HuH-7.5 (cell line): ENCODE results near the gene MARCKS.

Source experiments
- DNase-seq: peaks from one replicate; pipeline ENCODE4 v3.0.0; 2011; ENCODE audit warnings: low spot score

MARCKS gene

DNA sequence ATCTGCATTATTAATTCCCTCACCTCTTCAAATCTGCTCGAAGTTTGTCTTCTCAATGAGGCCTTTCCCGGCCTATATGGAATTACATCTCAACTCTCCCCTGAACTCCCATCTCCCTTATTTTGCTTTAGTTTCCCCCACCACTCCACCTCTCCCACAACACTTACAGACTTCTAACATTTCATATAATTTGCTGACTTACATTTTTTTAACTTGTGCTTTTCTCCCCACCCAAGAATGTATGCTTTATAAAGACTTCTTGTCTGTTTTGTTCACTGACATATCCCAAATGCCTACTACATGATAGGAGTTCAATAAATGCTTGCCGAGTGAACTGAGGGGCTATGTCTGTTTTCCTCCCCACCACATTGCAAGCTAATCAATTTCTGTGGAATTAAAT lies 3.9 kb upstream of the MARCKS start:
- DNase-seq = no peak

DNA sequence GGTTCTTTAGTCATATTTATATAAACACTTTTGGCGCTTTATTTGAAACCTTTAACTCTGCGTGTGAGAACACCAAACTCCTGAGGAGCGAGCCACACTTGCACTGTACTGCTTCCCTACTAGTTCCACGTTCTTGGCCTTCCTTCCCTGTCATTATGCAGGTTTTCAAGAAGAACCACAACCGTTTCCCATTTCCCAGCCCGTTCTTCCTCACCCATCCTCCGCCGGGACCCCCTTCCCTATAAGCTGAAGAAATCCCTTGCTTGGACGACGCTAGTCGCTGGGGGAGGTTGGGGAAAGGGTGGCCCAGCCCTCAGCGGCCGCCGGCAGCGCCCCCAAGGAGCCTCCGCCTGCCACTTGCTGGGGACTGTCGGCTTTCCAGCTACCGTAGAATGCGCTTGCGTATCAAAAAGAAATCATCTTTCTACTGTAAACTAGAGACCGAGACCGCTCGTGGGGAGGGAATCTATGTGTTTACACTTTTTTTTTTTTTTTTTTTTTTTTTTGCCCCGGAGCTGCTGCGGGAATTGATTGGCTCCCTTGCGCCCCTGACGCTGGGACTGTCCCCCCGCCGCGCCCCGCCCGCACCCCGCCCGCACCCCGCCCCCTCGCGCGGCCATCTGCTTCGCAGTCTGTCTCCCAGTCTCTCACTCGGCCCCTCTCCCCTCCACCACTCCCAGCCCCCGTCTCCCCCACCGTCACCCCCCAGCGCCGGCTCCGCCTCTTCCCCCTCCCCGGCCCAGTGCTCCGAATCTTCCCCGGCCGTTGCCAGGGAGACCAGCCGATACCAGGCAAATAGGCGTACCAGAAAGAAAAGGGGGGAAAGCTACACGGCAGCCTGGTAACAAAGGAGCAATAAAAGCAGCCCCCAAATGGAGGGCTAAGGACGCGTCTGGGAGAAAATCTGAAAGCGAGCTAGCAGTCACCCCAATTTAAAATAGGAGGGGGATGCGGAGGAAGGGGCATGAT lies 2.3 kb upstream of the MARCKS start:
- DNase-seq = peak; percentile 73

DNA sequence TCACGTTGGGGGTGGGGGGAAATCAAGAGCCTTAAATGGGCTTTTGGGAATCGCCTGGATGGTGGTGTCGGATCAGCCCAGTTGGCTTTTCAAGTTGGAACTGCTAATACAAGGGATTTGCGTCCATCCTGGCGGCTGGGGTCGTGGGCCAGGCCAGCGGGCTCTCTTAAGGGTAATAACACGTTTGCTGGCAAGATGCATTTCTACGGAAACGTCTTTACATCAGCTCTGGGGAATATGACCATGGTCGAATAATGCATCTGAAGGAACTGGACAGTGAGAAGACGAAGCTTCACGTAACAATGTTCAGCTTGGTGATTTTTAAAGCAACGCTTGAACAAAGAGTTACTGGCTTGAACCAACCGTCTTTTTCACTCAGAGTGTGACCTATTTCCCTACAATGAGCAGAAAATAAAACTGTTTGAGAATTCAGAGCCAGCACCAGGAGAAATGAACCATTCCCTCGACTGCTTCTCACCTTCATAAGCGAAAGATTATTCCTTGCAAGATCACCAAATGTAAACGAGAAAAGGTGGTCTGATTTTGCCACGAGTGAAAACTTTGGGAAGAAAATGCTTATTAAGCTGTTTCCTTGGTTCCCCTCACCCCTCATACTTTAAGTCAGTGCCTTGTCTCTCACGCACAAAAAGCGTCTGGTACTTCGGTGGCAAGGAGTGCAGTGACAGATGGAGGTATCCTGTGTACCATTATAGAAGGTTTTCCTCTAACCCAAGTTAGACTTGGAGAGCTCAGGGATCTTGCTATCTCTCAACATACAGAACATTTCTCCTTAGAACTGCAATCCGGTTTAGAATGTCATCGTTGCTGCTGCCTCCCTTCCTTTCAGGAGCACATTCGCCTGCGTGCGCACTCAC lies 1.4 kb upstream of the MARCKS start:
- DNase-seq = peak; percentile 58

DNA sequence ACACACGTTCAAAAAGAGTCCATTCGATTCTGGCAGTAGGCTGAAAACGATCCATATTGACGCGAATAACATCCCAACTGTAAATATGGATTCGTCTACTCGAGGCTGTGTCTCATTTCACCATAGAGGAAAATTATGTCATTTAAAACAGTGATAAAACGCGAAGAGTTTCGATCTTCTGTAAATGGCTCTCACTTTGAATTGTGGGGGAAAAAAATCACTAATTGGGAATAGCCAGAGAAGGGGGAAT lies 845 bp upstream of the MARCKS start:
- DNase-seq = peak; percentile 14

DNA sequence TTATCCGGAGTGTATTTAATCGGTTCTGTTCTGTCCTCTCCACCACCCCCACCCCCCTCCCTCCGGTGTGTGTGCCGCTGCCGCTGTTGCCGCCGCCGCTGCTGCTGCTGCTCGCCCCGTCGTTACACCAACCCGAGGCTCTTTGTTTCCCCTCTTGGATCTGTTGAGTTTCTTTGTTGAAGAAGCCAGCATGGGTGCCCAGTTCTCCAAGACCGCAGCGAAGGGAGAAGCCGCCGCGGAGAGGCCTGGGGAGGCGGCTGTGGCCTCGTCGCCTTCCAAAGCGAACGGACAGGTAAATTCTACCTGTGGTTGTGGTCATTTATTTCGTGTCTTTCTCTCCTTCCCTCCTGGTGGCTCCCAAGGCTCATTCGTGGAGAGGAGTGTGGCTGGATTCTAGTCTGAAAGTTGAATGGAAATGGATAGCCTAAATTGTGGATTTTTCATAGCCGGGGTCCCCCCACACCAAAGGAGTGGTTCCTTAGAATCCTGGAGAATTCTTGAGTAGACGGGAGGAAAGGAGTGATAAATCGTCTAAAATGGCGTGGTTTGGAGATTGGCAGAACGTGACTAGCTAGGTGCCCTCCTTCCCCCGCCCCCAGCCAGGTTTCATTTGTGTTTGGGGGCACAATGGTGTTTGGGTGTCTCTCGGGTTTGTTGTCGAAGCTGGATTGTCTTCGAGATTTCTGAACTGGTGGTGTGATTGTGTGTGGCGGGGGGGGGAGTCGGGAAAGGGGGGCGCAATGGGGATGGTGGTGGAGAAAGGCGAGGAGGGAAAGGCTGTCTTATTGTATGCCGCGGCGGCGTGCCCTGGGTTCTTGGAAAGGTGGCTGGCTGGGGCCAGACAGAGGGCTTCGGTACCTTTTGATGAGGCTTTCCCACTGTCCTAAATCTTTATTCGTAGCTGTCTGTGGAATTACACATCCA lies 673 bp downstream of the MARCKS start:
- peak; percentile 59 for DNase-seq

DNA sequence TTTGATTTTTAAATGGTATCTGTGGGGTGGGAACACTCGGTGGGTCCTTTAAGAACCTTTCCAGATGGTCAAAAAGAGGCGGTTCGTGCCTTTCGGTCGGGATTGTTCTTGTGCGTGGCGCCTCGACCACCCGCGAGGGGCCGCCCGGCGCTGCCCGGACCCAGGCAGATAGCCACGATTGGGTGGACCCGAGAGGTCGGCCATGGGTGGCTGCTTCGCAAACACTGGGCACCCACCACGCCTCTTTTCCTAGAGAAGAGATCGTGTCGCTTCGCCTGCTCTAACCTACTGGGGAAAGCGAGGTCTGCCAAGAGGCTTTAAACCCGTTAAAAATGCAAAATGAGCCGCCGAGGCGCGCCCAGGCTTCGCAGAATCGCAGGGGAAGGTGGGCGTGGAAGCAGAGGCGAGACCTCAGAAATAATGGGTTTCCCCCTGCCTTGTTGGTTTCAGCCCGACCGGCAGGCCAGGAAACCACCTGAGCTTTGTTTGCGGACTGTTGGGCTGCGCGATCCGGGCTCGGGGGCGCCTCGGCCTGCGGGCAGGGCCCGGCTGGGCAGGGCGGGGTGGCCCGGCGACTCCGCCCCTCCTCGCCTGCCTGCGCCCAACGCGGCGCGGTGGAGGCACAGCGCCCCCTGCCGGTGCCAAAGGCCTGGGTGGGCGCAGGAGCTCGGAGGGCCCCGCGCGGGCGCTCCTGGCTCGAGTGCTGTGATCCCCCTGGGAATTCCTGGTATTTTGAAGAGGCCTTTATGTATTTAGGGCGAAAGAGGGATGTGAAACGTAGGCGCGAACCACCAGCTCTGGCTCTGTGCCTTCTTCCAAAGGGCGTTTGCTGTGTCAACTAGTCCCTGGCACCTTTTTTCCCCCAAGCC lies 1.6 kb downstream of the MARCKS start:
- DNase-seq = peak; percentile 99

DNA sequence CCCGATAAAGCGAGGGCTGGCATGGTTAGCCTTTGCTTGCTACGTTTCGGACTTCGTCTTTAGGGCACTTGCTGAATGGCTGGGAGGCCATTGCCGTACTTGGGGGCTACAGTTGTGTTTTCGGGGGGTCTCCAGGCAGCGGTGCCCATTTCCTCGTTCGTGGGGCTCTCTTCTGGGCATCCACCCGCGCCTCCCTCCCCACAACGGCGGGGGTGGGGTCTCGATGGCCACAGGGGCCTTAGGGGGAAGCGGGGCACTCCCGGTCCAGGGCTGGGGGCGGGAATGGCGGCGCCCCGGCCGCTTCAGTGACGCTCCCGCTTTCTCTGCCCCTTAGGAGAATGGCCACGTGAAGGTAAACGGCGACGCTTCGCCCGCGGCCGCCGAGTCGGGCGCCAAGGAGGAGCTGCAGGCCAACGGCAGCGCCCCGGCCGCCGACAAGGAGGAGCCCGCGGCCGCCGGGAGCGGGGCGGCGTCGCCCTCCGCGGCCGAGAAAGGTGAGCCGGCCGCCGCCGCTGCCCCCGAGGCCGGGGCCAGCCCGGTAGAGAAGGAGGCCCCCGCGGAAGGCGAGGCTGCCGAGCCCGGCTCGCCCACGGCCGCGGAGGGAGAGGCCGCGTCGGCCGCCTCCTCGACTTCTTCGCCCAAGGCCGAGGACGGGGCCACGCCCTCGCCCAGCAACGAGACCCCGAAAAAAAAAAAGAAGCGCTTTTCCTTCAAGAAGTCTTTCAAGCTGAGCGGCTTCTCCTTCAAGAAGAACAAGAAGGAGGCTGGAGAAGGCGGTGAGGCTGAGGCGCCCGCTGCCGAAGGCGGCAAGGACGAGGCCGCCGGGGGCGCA lies 2.4 kb downstream of the MARCKS start:
- peak; percentile 35 for DNase-seq

DNA sequence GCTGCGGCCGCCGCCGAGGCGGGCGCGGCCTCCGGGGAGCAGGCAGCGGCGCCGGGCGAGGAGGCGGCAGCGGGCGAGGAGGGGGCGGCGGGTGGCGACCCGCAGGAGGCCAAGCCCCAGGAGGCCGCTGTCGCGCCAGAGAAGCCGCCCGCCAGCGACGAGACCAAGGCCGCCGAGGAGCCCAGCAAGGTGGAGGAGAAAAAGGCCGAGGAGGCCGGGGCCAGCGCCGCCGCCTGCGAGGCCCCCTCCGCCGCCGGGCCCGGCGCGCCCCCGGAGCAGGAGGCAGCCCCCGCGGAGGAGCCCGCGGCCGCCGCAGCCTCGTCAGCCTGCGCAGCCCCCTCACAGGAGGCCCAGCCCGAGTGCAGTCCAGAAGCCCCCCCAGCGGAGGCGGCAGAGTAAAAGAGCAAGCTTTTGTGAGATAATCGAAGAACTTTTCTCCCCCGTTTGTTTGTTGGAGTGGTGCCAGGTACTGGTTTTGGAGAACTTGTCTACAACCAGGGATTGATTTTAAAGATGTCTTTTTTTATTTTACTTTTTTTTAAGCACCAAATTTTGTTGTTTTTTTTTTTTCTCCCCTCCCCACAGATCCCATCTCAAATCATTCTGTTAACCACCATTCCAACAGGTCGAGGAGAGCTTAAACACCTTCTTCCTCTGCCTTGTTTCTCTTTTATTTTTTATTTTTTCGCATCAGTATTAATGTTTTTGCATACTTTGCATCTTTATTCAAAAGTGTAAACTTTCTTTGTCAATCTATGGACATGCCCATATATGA lies 3.2 kb downstream of the MARCKS start:
- no peak for DNase-seq

DNA sequence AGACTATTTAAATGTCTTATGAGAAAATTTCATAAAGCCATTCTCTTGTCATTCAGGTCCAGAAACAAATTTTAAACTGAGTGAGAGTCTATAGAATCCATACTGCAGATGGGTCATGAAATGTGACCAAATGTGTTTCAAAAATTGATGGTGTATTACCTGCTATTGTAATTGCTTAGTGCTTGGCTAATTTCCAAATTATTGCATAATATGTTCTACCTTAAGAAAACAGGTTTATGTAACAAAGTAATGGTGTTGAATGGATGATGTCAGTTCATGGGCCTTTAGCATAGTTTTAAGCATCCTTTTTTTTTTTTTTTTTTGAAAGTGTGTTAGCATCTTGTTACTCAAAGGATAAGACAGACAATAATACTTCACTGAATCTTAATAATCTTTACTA lies 5.0 kb downstream of the MARCKS start:
- DNase-seq = no peak

DNA sequence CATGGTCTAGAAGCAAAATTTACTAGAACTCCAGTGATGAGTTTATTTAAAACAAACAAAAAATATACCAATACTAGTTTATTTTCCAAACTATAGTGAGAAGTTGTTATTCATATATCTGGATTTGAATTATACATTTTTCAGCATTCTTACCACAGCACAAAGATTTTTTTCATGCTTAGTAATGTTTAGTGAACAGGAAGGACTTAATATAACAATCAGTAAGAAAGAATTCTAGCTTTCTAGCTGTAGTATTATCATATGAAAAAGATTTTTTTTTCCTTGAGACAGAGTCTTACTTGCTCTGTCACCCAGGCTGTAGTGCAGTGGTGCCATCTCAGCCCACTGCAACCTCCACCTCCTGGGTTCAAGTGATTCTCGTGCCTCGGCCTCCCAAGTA lies 13.8 kb downstream of the MARCKS start:
- DNase-seq = no peak

DNA sequence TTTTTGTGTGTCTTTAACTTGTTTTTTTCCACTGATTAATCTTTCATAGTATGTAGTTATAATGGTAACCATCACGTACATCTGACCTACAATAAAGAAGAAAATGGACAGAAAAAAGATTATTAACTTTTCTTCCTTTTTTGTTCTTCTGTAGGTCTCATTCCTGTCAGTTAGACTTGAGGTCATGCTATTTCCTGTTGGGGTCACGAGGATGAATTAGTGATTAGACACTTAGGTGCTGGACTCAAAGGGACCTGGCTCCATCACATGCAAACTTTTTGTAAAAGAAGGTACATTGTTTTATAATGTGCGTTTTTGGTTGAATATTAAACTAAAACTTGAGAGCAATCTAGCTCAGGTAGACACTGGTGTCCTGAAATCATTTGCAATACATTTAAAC lies 14.8 kb downstream of the MARCKS start:
- DNase-seq = no peak

DNA sequence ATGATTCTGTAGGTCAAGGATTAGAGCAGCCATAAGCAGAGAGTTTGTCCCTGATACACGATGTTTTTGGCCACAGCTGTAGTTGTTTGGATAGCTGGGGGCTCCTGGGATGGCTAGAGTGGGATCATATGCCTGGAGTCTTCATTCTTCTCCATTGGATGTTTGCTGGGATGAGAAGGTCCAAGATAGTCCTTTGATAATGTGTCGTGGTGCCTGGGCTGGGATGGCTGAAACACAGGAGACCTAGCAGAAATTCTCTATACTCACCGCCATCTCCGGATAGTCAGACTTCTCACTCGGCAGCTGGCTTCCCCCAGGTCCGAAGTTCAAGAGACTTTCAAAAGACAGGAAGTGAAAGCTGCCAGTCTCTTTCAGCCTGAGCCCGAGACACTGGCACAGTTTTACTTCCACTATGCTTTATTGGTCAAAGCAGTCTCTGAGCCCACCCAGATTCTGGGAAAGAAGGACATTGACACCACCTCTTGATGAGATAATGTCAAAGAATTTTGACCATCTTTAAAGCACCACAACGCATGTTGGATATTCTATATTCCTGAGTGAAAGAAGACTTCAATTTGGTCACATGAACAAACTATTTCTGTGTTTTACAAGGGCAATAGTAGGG lies 16.0 kb downstream of the MARCKS start:
- DNase-seq = no peak

DNA sequence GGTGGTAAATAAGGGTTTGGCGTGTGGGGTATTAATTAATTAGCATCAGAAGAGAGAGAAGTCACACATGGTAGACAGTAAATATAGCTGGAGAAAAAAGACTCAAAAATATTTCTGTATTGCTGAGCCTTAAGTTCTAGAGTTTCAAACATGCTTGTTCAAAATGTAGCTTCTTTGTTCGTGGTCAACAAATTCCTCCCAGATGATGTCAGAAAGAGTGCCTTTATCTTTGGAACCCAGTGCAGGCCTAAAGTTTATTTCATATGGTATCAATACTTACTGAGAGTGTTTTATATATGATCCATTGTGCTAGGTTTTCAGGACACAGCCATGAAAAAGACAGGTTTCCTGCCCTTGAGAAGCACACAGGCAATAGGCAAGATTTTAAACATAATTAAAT lies 18.3 kb downstream of the MARCKS start:
- DNase-seq = no peak

DNA sequence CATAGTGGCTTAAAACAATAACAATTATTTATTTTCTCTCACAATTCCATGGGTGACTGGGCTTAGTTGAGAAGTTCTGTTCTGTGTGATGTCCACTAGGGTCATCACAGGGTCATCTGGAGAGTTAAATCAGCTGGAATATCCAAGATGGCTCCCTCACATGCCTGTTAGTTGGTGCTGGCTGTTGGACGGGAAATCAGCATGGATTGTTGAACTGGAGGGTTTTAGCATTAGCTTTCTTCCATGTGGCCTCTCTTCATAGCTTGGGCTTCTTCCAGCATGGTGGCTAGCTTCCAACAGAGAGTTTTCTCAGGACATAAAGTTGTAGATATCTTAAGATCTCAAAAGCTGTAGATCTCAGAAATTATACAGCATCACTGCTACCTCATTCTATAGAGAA lies 19.6 kb downstream of the MARCKS start:
- no peak for DNase-seq

DNA sequence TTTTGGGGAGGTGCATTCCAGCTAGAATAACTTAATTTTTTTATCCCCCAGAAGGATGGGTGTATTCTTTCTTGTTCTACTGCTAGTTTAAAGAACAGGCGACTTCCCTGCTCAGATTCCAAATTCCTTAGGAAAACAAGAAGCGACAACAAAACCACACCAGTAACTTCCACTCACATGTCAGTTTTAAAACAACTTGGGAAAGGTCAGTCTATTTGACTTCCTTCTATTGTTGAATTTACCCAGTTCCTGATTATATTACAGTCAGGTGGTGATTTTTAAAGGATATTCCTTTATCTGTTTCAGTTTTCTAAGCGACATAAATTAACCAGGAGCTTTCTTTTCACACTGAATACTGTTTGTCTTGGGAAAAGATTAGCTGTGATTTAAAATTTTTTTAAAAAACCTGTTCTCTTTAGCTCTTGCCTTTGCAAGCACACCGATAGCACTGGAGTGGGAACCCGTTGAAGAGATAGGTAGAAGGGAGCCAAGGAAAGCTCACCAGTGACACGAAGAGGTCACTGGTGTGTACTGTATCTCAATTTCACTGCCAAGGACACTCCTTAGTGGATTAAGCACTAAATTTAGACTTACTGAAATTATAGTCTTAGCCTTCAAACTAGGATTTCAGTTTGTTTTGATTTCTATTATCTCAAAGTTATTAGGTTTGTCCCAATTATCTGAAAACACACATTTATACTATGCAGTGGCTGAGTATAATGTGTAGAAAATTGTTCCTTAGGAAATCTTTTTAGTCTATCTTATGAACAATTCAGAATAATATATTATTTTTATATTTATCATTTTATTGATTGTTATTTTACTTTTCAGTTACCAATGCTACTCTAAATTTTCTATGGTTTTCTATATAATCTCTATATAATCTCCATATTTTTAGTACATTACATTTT lies 22.3 kb downstream of the MARCKS start:
- DNase-seq = peak; percentile 42

DNA sequence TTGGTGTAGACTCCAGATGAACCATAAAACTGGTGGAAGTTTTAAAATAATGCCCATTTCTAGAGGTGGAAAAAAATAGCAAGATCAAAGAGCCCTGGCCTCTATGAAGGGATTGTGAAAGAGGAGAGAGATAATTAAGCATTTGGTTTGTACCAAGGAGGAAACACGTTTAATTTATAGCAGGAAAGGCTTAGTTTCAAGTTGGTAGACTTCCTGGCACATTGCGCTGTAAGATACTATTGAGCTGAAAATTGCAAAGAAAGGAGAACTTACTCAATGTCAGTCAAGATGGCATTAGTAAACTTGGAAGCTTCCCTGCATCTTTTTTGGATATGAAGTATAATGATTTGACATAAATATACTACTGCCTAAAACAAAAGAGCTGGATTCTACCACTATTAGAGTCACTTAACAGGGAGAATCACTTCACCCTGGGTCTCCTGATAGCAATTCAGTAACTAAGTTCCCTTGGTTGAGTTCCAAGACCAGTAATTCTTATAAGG lies 24.4 kb downstream of the MARCKS start:
- DNase-seq = no peak

DNA sequence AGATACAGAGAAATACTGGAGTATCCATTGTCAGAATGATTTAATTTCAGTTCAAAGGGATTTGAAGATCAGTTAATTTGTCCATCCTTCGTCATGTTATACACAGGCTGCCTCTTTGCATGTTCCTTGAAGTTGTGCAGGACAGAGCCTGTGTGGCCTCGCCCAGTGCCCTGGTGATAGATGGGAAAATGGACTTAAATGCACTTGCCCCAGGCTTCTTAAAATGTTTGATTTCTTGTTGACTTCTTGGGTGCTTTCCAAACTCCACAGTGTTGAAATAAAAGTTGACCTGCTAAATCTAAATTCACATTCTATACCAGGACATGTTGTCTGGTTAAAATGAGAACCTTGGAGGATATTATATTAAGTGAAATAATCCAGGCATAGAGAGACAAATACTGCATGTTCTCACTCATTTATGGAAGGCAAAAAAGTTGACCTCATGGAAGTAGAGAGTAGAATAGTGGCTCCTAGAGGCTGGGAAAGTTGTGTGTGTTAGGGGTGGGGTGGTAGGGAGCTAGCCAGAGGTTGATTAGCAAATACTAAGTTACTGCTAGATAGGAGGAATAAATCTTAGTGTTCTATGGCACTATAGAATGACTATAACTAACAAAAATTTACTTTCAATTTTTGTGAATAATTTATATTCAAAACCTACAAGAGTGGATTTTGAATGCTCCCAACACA lies 25.3 kb downstream of the MARCKS start:
- no peak for DNase-seq
